Osteoblast (primary cell): ENCODE results near the gene LRRC14B. TPM values are rescaled to one million over a fixed set of nuclear protein-coding genes. Genes with fewer than 3 reads are reported as not detected.
A peak's percentile ranks its signal among the peaks of the same experiment; 100 is the strongest.

ENCODE experiments used
- DNase-seq: peaks from one replicate; pipeline ENCODE4 v3.0.0; 2011; ENCODE audit warnings: low spot score, mixed read lengths; ENCODE audit not compliant: insufficient read length; ENCODE audit errors: missing footprints
- H2AFZ ChIP-seq: 2 replicates; pipeline ENCODE4 v1.6.0; 2011; ENCODE audit warnings: mild to moderate bottlenecking, low read length
- H3K27ac ChIP-seq: 2 replicates; pipeline ENCODE4 v1.5.1; 2011; ENCODE audit warnings: mild to moderate bottlenecking, low read depth, low read length, moderate library complexity
- H3K27me3 ChIP-seq: 2 replicates; pipeline ENCODE4 v1.6.0; 2012; ENCODE audit warnings: mild to moderate bottlenecking, control low read depth, inconsistent platforms, low read length, moderate library complexity; ENCODE audit not compliant: insufficient read depth
- H3K36me3 ChIP-seq: 2 replicates; pipeline ENCODE4 v1.5.1; 2011; ENCODE audit warnings: mild to moderate bottlenecking, low read length, control low read depth, moderate library complexity; ENCODE audit not compliant: insufficient read depth
- H3K4me1 ChIP-seq: 2 replicates; pipeline ENCODE4 v1.5.1; 2011; ENCODE audit warnings: mild to moderate bottlenecking, low read length, control low read depth, moderate library complexity; ENCODE audit not compliant: insufficient read depth
- H3K4me2 ChIP-seq: 2 replicates; pipeline ENCODE4 v1.6.0; 2011; ENCODE audit warnings: mild to moderate bottlenecking, low read length; ENCODE audit not compliant: insufficient read depth
- H3K4me3 ChIP-seq: fragments of 200-600 bp; sonication (generic); 3 replicates; pipeline ENCODE4 v1.5.1; 2012; ENCODE audit warnings: mild to moderate bottlenecking, low read length, inconsistent platforms; ENCODE audit not compliant: insufficient read depth
- H3K79me2 ChIP-seq: 2 replicates; pipeline ENCODE4 v1.6.0; 2012; ENCODE audit warnings: mild to moderate bottlenecking, low read length, control low read depth, inconsistent platforms; ENCODE audit not compliant: insufficient read depth
- H3K9me3 ChIP-seq: 2 replicates; pipeline ENCODE4 v1.5.1; 2011; ENCODE audit warnings: low read depth, low read length, control low read depth
- H4K20me1 ChIP-seq: 2 replicates; pipeline ENCODE4 v1.6.0; 2012; ENCODE audit warnings: mild to moderate bottlenecking, low read length, control low read depth; ENCODE audit not compliant: insufficient read depth
- CTCF ChIP-seq: IDR thresholded peaks from 2 replicates; pipeline ENCODE4 v1.5.1; 2011; ENCODE audit warnings: mild to moderate bottlenecking, low read depth, low read length, moderate library complexity; ENCODE audit errors: extremely low read depth
- total RNA-seq: library from RNA; depleted of rRNA; stranded (reverse); fragments of >200 nt; gene quantifications from 2 replicates; pipeline ENCODE4 v1.2.3, GENCODE V29; 2012

Gene LRRC14B
- total RNA-seq: under 0.01 TPM in 1 of 2 replicates, not detected in the other

- Histone ChIP-seq H3K79me2 (no peaks in the 10 kb centered on the region), H3K27me3 (peaks cover 36% of the 10 kb centered on the region), H3K4me3 (no peak within 1 kb of the TSS), H4K20me1 (peaks cover 8% of the 10 kb centered on the region), H3K4me1 (peaks cover 4% of the 10 kb centered on the region), H3K27ac (no peak within 1 kb of the TSS), H2AFZ (no peak within 1 kb of the TSS), H3K4me2 (no peak within 1 kb of the TSS), H3K36me3 (no peaks in the 10 kb centered on the region), H3K9me3 (no peaks in the 10 kb centered on the region)
- no peak for TF ChIP-seq CTCF
- peak; percentile 73 for DNase-seq
Measured at GRCh38 chr5:191036-191948, at the start of gene LRRC14B. Gene LRRC14B, plus strand, starts transcription at chr5:191495. Its CDS starts 44 bp downstream, at chr5:191539.

- Histone ChIP-seq H4K20me1 (no peaks in the 10 kb centered on the region), H3K4me2 (no peak overlapping the region), H3K27me3 (peaks cover 7% of the 10 kb centered on the region), H3K36me3 (no peaks in the 10 kb centered on the region), H3K4me3 (no peak overlapping the region), H3K4me1 (no peaks in the 10 kb centered on the region), H3K27ac (no peak overlapping the region), H3K79me2 (no peaks in the 10 kb centered on the region), H2AFZ (no peak overlapping the region), H3K9me3 (peaks cover under 1% of the 10 kb centered on the region)
- no peak for DNase-seq
- no peak for TF ChIP-seq CTCF
Measured at GRCh38 chr5:141761-142160, 49.5 kb upstream of the LRRC14B start.

GRCh38 chr5:142246-142810, 49.0 kb upstream of the LRRC14B start:
- Histone ChIP-seq H3K36me3 (no peaks in the 10 kb centered on the region), H3K79me2 (no peaks in the 10 kb centered on the region), H4K20me1 (no peaks in the 10 kb centered on the region), H3K4me2 (no peak overlapping the region), H2AFZ (no peak overlapping the region), H3K27ac (no peak overlapping the region), H3K9me3 (peaks cover 4% of the 10 kb centered on the region), H3K4me1 (no peaks in the 10 kb centered on the region), H3K27me3 (peaks cover 5% of the 10 kb centered on the region), H3K4me3 (no peak overlapping the region)
- TF ChIP-seq CTCF: no peak
- DNase-seq: no peak

GRCh38 chr5:143041-143440, 48.3 kb upstream of the LRRC14B start:
- H3K9me3 ChIP-seq: peaks cover 9% of the 10 kb centered on the region
- no peak for DNase-seq
- no peaks in the 10 kb centered on the region for H3K4me1 ChIP-seq
- H3K79me2 ChIP-seq: no peaks in the 10 kb centered on the region
- H3K27me3 ChIP-seq: peaks cover 5% of the 10 kb centered on the region
- no peak overlapping the region for H3K4me3 ChIP-seq
- no peak overlapping the region for H3K27ac ChIP-seq
- H3K4me2 ChIP-seq: no peak overlapping the region
- no peak for TF ChIP-seq CTCF
- H3K36me3 ChIP-seq: no peaks in the 10 kb centered on the region
- no peaks in the 10 kb centered on the region for H4K20me1 ChIP-seq
- no peak overlapping the region for H2AFZ ChIP-seq
